Activated naive CD4-positive, alpha-beta T cell treated with anti-CD3 and anti-CD28 coated beads, Interleukin-2, amount 10 ng/mL, durations not matched to agents 7 days and 5 days (primary cell): ENCODE data around the gene CHTF8.
"Not testable (repeated sequence)": the region's sequence is repeated elsewhere in the genome, so short reads cannot be mapped to it uniquely, and the experiment has no call there.

Source experiments
- CTCF ChIA-PET: fragments of 350-600 bp; sonication (Branson Sonifier 250); formaldehyde crosslinking; loops from one replicate; lab custom pipeline; 2021; ENCODE audit warnings: antibody characterized with exemption; lab: Charles Lee
- DNase-seq: peaks from one replicate; pipeline ENCODE4 v3.0.0-alpha.2; 2020
- H3K27ac Mint-ChIP-seq: one replicate; pipeline ENCODE4 v1.8.0; 2021; ENCODE audit warnings: mild to moderate bottlenecking, moderate library complexity, mixed read lengths
- H3K27me3 Mint-ChIP-seq: one replicate; pipeline ENCODE4 v1.8.0; 2021; ENCODE audit warnings: mild to moderate bottlenecking, mixed read lengths
- H3K36me3 Mint-ChIP-seq: one replicate; pipeline ENCODE4 v1.8.0; 2021; ENCODE audit warnings: mixed read lengths
- H3K4me1 Mint-ChIP-seq: one replicate; pipeline ENCODE4 v1.8.0; 2021; ENCODE audit warnings: mixed read lengths
- H3K4me3 Mint-ChIP-seq: one replicate; pipeline ENCODE4 v1.8.0; 2021; ENCODE audit warnings: mild to moderate bottlenecking, moderate library complexity, mixed read lengths
- H3K9me3 Mint-ChIP-seq: one replicate; pipeline ENCODE4 v1.8.0; 2021; ENCODE audit warnings: mixed read lengths

The CHTF8 gene

GRCh38 chr16:69127966-69128510 lies 4.3 kb downstream of the CHTF8 start:
- Mint-ChIP-seq H3K9me3 (no peaks in the 10 kb centered on the region), H3K27ac (no peak overlapping the region), H3K27me3 (no peaks in the 10 kb centered on the region), H3K4me3 (no peak overlapping the region), H3K36me3 (peaks cover 19% of the 10 kb centered on the region), H3K4me1 (peaks cover 46% of the 10 kb centered on the region)
- DNase-seq: no peak
- CTCF ChIA-PET: interaction anchor here (1.1 to 7.2 kb wide), 2 partner anchors 14 to 225 kb away, joined by 3 to 53 read pairs; no protein-coding TSS in a partner anchor

GRCh38 chr16:69126801-69127200 lies 5.6 kb downstream of the CHTF8 start:
- not testable (repeated sequence) for H3K4me3 Mint-ChIP-seq, DNase-seq, H3K27ac Mint-ChIP-seq, H3K9me3 Mint-ChIP-seq, H3K27me3 Mint-ChIP-seq
- Mint-ChIP-seq H3K36me3 (peaks cover 22% of the 10 kb centered on the region), H3K4me1 (peaks cover 40% of the 10 kb centered on the region)
- CTCF ChIA-PET: interaction anchor here (7.2 kb wide), 1 partner anchor 13 kb away, joined by 53 read pairs; no protein-coding TSS in a partner anchor

GRCh38 chr16:69126221-69126620 lies 6.2 kb downstream of the CHTF8 start:
- Mint-ChIP-seq H3K36me3 (peaks cover 19% of the 10 kb centered on the region), H3K4me3 (no peak overlapping the region), H3K9me3 (no peaks in the 10 kb centered on the region), H3K27me3 (no peaks in the 10 kb centered on the region), H3K27ac (no peak overlapping the region), H3K4me1 (peaks cover 36% of the 10 kb centered on the region)
- no peak for DNase-seq
- CTCF ChIA-PET: interaction anchor here (3.0 to 7.2 kb wide), 2 partner anchors 12 to 21 kb away, joined by 12 to 53 read pairs; partner anchors contain the start of gene HAS3

DNA sequence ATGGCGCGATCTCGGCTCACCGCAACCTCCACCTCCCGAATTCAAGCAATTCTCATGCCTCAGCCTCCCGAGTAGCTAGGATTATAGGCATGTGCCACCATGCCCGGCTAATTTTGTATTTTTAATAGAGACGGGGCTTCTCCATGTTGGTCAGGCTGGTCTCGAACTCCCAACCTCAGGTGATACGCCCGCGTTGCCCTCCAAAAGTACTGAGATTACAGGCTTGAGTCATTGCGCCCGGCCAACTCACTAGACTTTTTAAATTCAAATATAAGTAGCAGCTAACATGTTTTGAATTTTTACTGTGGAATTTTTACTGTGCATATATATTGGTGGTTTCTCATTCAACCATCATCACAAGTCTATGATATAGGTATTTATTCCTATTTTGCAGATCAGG lies 7.4 kb downstream of the CHTF8 start:
- not testable (repeated sequence) for H3K27me3 Mint-ChIP-seq, DNase-seq, H3K27ac Mint-ChIP-seq, H3K4me3 Mint-ChIP-seq, H3K9me3 Mint-ChIP-seq
- H3K4me1 Mint-ChIP-seq: peaks cover 25% of the 10 kb centered on the region
- peaks cover 28% of the 10 kb centered on the region for H3K36me3 Mint-ChIP-seq
- CTCF ChIA-PET: interaction anchor here (1.5 to 7.2 kb wide), 8 partner anchors 11 to 596 kb away, joined by 3 to 53 read pairs (median 14); partner anchors contain the start of gene HAS3

- H3K4me3 Mint-ChIP-seq, H3K27ac Mint-ChIP-seq, H3K9me3 Mint-ChIP-seq, H3K27me3 Mint-ChIP-seq, DNase-seq: not testable (repeated sequence)
- Mint-ChIP-seq H3K36me3 (peaks cover 26% of the 10 kb centered on the region), H3K4me1 (peaks cover 20% of the 10 kb centered on the region)
- CTCF ChIA-PET: interaction anchor here (0.6 to 7.2 kb wide), 20 partner anchors 9 to 814 kb away, joined by 3 to 53 read pairs (median 4); partner anchors contain the start of gene HAS3
Measured at GRCh38 chr16:69124406-69124805, 8.0 kb downstream of the CHTF8 start.

- Mint-ChIP-seq H3K27me3 (no peaks in the 10 kb centered on the region), H3K9me3 (no peaks in the 10 kb centered on the region), H3K36me3 (peaks cover 30% of the 10 kb centered on the region), H3K4me1 (peaks cover 19% of the 10 kb centered on the region), H3K27ac (no peak overlapping the region), H3K4me3 (no peak overlapping the region)
- CTCF ChIA-PET: interaction anchor here (0.6 to 7.2 kb wide), 25 partner anchors 9 to 814 kb away, joined by 3 to 53 read pairs (median 4); partner anchors contain the start of genes HAS3 and SMPD3
- peak; percentile 77 for DNase-seq
Measured at GRCh38 chr16:69123910-69124309, 8.5 kb downstream of the CHTF8 start.

- H3K36me3 Mint-ChIP-seq: peaks cover 31% of the 10 kb centered on the region
- no peaks in the 10 kb centered on the region for H3K27me3 Mint-ChIP-seq
- DNase-seq: no peak
- H3K4me1 Mint-ChIP-seq: peaks cover 4% of the 10 kb centered on the region
- H3K9me3 Mint-ChIP-seq: no peaks in the 10 kb centered on the region
- CTCF ChIA-PET: no interaction called here
- no peak overlapping the region for H3K4me3 Mint-ChIP-seq
- H3K27ac Mint-ChIP-seq: no peak overlapping the region
Measured at GRCh38 chr16:69120096-69120664, 12.2 kb downstream of the CHTF8 start.

GRCh38 chr16:69119536-69119935 lies 12.9 kb downstream of the CHTF8 start:
- CTCF ChIA-PET: interaction anchor here (1.4 kb wide), 1 partner anchor 14 kb away, joined by 3 read pairs; the partner anchor contains the start of gene HAS3
- H3K4me1 Mint-ChIP-seq: peaks cover 4% of the 10 kb centered on the region
- H3K36me3 Mint-ChIP-seq: peaks cover 35% of the 10 kb centered on the region
- H3K27me3 Mint-ChIP-seq: no peaks in the 10 kb centered on the region
- no peak overlapping the region for H3K27ac Mint-ChIP-seq
- no peak overlapping the region for H3K4me3 Mint-ChIP-seq
- DNase-seq: no peak
- H3K9me3 Mint-ChIP-seq: no peaks in the 10 kb centered on the region

DNA sequence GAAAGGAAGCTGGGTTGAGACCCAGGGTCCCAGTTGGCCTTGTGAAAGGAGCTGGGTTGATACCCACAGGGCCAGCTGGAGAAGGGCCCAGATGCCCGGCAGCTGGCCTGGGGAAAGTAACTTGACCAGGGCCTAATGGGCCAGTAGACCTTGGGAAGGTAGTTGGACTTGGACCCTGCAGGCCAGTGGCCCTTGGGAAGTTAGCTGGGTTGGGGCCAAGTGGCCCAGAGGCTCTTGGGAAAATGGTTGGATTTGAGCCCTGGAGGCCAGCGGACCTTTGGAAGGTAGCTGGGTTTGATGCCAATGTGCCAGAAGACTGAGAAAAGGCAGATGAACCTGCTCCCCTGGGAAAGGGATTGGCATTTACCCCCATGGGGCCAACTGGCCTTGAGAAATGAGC lies 13.4 kb downstream of the CHTF8 start:
- H3K4me3 Mint-ChIP-seq: no peak overlapping the region
- H3K27ac Mint-ChIP-seq: no peak overlapping the region
- no peaks in the 10 kb centered on the region for H3K9me3 Mint-ChIP-seq
- H3K36me3 Mint-ChIP-seq: peaks cover 33% of the 10 kb centered on the region
- DNase-seq: no peak
- peaks cover 2% of the 10 kb centered on the region for H3K4me1 Mint-ChIP-seq
- no peaks in the 10 kb centered on the region for H3K27me3 Mint-ChIP-seq
- CTCF ChIA-PET: interaction anchor here (1.4 kb wide), 1 partner anchor 13 kb away, joined by 3 read pairs; the partner anchor contains the start of gene HAS3

GRCh38 chr16:69118468-69118867 lies 13.9 kb downstream of the CHTF8 start:
- no peak overlapping the region for H3K27ac Mint-ChIP-seq
- no peaks in the 10 kb centered on the region for H3K9me3 Mint-ChIP-seq
- H3K36me3 Mint-ChIP-seq: peaks cover 32% of the 10 kb centered on the region
- no peaks in the 10 kb centered on the region for H3K4me1 Mint-ChIP-seq
- no peak for DNase-seq
- CTCF ChIA-PET: interaction anchor here (1.4 kb wide), 1 partner anchor 13 kb away, joined by 3 read pairs; the partner anchor contains the start of gene HAS3
- no peaks in the 10 kb centered on the region for H3K27me3 Mint-ChIP-seq
- H3K4me3 Mint-ChIP-seq: no peak overlapping the region

GRCh38 chr16:69116906-69117305 lies 15.5 kb downstream of the CHTF8 start:
- H3K4me1 Mint-ChIP-seq: no peaks in the 10 kb centered on the region
- CTCF ChIA-PET: no interaction called here
- no peaks in the 10 kb centered on the region for H3K9me3 Mint-ChIP-seq
- peaks cover 30% of the 10 kb centered on the region for H3K36me3 Mint-ChIP-seq
- no peak overlapping the region for H3K4me3 Mint-ChIP-seq
- DNase-seq: no peak
- no peaks in the 10 kb centered on the region for H3K27me3 Mint-ChIP-seq
- H3K27ac Mint-ChIP-seq: no peak overlapping the region

GRCh38 chr16:69116256-69116875 lies 16.0 kb downstream of the CHTF8 start:
- no peak for DNase-seq
- Mint-ChIP-seq H3K4me3 (no peak overlapping the region), H3K36me3 (peaks cover 28% of the 10 kb centered on the region), H3K9me3 (no peaks in the 10 kb centered on the region), H3K27ac (no peak overlapping the region), H3K4me1 (no peaks in the 10 kb centered on the region), H3K27me3 (no peaks in the 10 kb centered on the region)
- CTCF ChIA-PET: interaction anchor here (0.7 to 5.4 kb wide), 3 partner anchors 8 to 526 kb away, joined by 3 to 53 read pairs (median 4); no protein-coding TSS in a partner anchor

DNA sequence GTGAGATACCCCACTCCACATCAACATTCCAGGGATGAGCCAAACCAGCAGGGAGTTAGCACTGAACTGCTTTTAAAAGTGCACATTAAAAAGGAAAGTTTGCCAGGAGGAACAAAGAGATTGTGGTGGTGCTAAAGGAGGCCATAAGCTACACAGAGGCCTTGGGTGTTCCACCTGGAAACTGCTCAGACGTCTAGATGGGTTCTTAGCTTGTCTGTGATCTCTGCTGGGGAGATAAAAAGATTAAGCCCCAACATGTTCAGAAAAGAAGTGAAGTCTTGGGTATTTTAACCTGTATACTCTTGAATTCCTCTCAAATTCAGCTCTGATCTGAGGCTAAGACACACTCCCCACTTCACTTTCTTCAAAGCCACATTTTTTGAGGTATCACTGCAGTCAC lies 16.6 kb downstream of the CHTF8 start:
- DNase-seq: no peak
- Mint-ChIP-seq H3K27ac (peak overlapping the region; percentile 37), H3K27me3 (no peaks in the 10 kb centered on the region), H3K36me3 (peaks cover 24% of the 10 kb centered on the region), H3K4me3 (no peak overlapping the region), H3K4me1 (no peaks in the 10 kb centered on the region), H3K9me3 (no peaks in the 10 kb centered on the region)
- CTCF ChIA-PET: interaction anchor here (0.7 to 5.4 kb wide), 3 partner anchors 9 to 525 kb away, joined by 3 to 53 read pairs (median 4); no protein-coding TSS in a partner anchor

GRCh38 chr16:69115361-69115760 lies 17.0 kb downstream of the CHTF8 start:
- Mint-ChIP-seq H3K4me1 (no peaks in the 10 kb centered on the region), H3K9me3 (no peaks in the 10 kb centered on the region), H3K27me3 (no peaks in the 10 kb centered on the region), H3K4me3 (no peak overlapping the region), H3K36me3 (peaks cover 24% of the 10 kb centered on the region), H3K27ac (peak overlapping the region; percentile 37)
- CTCF ChIA-PET: interaction anchor here (1.3 to 5.4 kb wide), 2 partner anchors 9 to 525 kb away, joined by 4 to 53 read pairs; no protein-coding TSS in a partner anchor
- no peak for DNase-seq
